Activated naive CD8-positive, alpha-beta T cell treated with anti-CD3 and anti-CD28 coated beads for 36 hours (primary cell): Measurements from ENCODE around the gene CCDC73. TPM values are rescaled to one million over a fixed set of nuclear protein-coding genes. Genes with fewer than 3 reads are reported as not detected.
"Not testable (repeated sequence)": the region's sequence is repeated elsewhere in the genome, so short reads cannot be mapped to it uniquely, and the experiment has no call there.

Source experiments
- DNase-seq: peaks from one replicate; pipeline ENCODE4 v3.0.0; 2021
- H3K27ac Mint-ChIP-seq: one replicate; pipeline ENCODE4 v1.8.0; 2022; ENCODE audit warnings: mild to moderate bottlenecking, moderate library complexity, mixed read lengths
- H3K27me3 Mint-ChIP-seq: one replicate; pipeline ENCODE4 v1.8.0; 2022; ENCODE audit warnings: mild to moderate bottlenecking, mixed read lengths
- H3K36me3 Mint-ChIP-seq: one replicate; pipeline ENCODE4 v1.8.0; 2021; ENCODE audit warnings: mild to moderate bottlenecking, mixed read lengths
- H3K4me1 Mint-ChIP-seq: one replicate; pipeline ENCODE4 v1.8.0; 2021; ENCODE audit warnings: mixed read lengths
- H3K4me3 Mint-ChIP-seq: one replicate; pipeline ENCODE4 v1.8.0; 2022; ENCODE audit warnings: mild to moderate bottlenecking, moderate library complexity, mixed read lengths
- H3K9me3 Mint-ChIP-seq: one replicate; pipeline ENCODE4 v1.8.0; 2022; ENCODE audit warnings: mixed read lengths
- total RNA-seq, 2 experiments: library from RNA; stranded (reverse); gene quantifications; one replicate each; pipeline ENCODE4 v1.2.3, GENCODE V29; 2021

The CCDC73 gene
- total RNA-seq, 2 experiments from 2014 or later, result 0.20 TPM; not detected in 1

DNA sequence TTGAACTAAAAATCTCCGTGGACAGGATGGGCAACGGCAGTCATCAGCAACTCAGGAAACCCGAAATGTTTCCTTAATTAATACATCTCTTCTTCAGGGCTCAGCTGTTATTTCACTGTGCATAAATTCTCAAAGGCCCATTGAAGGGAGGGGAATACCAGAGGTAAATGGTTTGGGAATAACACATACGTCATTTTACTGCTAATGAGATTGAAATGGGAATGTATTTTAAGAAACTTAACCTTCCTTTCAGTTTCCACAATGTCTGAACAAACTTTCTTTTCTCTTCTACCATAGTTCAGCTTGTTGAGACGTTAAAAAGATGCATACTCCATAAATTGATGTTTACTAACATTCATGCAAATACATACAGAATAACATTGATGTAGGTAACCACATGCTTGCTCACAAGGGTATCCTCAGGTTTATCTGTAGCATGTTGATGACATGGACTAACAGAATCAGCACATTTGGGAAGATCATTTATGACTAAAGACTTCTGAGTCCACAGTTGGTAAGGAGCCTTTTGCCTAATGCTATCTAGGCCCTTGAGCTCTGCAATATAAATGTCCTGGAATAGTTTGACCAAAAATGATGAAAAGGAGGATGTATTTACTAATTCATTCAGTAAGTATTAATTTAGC lies 27.6 kb upstream of the CCDC73 start:
- Mint-ChIP-seq H3K36me3 (no peaks in the 10 kb centered on the region), H3K27ac (no peak overlapping the region), H3K27me3 (peaks cover 4% of the 10 kb centered on the region), H3K4me3 (peak overlapping the region; percentile 29), H3K4me1 (peaks cover 19% of the 10 kb centered on the region), H3K9me3 (no peaks in the 10 kb centered on the region)
- no peak for DNase-seq

DNA sequence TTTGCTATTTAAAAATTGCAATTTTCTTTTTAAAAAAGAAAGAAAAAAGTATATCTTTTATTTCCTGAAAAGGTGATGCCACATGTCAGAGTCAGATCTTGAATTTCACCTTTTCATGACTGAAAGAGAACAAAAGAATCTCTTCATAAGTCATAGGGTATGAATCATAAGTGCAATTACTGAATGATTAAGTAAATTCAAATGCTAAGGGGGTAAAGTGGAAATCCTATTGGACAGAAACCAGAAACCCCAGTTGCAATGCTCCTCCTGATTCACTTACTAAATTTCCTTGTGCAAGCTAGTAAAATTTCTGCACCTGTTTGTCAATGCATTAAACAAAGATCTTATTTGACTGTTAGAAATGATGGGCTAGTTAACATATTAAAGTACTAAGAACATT lies 27.1 kb upstream of the CCDC73 start:
- peaks cover 4% of the 10 kb centered on the region for H3K27me3 Mint-ChIP-seq
- DNase-seq, result no peak
- no peaks in the 10 kb centered on the region for H3K9me3 Mint-ChIP-seq
- H3K4me1 Mint-ChIP-seq, result peaks cover 19% of the 10 kb centered on the region
- peak overlapping the region; percentile 18 for H3K4me3 Mint-ChIP-seq
- no peaks in the 10 kb centered on the region for H3K36me3 Mint-ChIP-seq
- no peak overlapping the region for H3K27ac Mint-ChIP-seq

DNA sequence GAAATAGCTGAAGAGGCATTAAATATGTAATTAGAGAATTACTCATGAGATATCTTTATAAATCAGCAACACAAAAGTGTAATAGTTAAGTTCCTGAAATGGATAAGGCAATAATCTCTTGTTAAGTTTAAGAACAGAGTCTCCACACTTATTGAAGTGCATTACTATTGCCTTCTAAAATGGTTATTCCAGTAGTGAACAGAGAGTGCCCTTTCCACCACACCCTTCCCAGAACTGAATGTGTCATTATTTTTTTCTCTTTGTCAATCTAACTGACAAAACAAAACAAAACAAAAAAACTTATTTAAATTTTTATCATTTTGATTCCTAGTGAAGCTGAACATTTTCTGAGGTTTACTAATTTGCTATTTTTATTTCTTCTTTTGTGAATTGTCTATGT lies 26.0 kb upstream of the CCDC73 start:
- DNase-seq, result no peak
- Mint-ChIP-seq H3K27me3 (peaks cover 4% of the 10 kb centered on the region), H3K36me3 (no peaks in the 10 kb centered on the region), H3K9me3 (no peaks in the 10 kb centered on the region), H3K27ac (no peak overlapping the region), H3K4me3 (no peak overlapping the region), H3K4me1 (peaks cover 19% of the 10 kb centered on the region)

DNA sequence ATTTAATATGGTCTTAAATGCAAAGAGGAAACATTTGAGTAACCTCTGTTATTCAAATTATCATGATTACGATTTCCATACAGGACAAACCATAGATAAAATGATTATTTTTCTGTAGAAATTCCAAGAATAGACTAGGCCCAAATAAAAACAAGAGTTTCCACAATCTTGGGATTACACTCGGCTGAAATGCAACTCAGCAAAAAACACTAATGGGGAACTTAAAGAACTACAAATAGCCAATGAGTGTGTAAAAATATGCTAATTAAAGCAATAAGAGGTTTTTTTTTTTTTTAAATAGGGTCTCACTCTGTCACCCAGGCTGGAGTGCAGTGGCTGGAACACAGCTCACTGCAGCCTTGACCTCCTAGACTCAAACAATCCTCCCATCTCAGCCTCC lies 24.7 kb upstream of the CCDC73 start:
- DNase-seq, result no peak
- Mint-ChIP-seq H3K27me3 (peaks cover 4% of the 10 kb centered on the region), H3K4me3 (no peak overlapping the region), H3K27ac (no peak overlapping the region), H3K4me1 (peaks cover 19% of the 10 kb centered on the region), H3K9me3 (no peaks in the 10 kb centered on the region), H3K36me3 (no peaks in the 10 kb centered on the region)

DNA sequence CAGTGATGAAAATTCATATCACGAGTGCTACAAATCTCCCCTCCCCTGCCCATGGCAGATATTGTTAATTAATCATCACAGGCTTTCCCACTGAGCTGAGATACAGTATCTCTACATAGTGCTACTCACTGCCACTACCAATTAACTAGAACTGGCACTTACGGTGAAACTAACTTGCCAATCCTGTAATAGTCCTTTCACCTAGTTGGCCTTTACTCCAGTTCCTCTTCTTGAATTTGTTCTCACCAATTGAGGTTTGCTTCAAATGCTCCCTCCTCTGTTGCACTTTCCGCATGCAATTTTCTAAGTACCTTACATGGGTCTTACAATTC lies 23.4 kb upstream of the CCDC73 start:
- Mint-ChIP-seq H3K27ac (no peak overlapping the region), H3K36me3 (no peaks in the 10 kb centered on the region), H3K4me1 (peaks cover 19% of the 10 kb centered on the region), H3K4me3 (no peak overlapping the region), H3K27me3 (peaks cover 4% of the 10 kb centered on the region), H3K9me3 (no peaks in the 10 kb centered on the region)
- DNase-seq, result no peak

DNA sequence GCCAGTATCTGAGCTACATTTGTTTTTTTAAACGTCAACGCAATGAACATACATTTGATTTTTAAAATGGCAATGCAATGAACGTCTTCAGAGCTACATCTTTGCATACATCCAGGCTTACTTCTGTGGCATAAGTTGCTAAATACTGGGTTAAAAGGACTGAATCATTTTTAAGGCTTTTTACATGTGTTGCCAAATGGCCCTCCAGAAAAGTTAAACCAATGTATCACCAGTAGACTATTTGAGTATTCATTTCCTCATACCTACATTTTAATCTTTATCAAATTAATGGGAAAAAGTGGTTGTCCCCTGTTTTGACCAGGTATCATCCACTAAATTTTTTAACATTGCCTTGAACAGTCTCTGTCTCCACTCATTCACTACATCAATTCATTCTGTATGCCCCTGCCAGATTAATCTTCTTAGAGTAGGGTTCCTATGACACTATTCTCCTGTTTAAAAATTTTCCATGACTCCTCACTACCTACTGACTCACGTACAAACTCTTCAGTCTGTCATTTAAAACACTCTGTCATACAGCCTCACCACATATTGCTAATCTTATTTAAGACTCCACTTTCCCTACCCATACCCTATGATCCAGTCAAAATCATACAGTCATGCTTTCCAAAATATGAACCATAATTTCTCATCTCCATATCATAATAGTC lies 22.9 kb upstream of the CCDC73 start:
- no peak for DNase-seq
- Mint-ChIP-seq H3K4me1 (peaks cover 16% of the 10 kb centered on the region), H3K27me3 (peaks cover 4% of the 10 kb centered on the region), H3K27ac (no peak overlapping the region), H3K36me3 (no peaks in the 10 kb centered on the region), H3K4me3 (no peak overlapping the region), H3K9me3 (no peaks in the 10 kb centered on the region)

DNA sequence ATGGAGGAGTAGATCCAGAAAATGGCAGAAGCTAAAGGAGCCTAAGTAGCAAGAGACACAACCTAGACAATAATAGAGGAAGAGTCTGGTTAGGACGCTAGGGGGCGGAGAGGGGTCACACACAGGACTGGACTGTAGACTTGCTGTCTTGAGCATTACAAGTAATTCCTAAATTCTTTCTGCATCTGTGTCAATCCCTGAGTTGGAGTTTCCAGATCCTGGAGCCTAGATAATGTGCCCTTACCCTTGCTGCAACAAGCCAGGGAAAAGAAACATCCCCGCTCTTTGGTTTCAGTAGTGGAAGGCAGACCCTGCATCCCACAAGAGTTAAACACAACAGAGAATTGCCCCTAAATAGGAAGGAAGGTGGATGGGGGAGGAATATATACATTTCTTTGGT lies 14.9 kb upstream of the CCDC73 start:
- no peaks in the 10 kb centered on the region for H3K27me3 Mint-ChIP-seq
- DNase-seq, result peak; percentile 55
- H3K4me1 Mint-ChIP-seq, result no peaks in the 10 kb centered on the region
- H3K36me3 Mint-ChIP-seq, result no peaks in the 10 kb centered on the region
- H3K27ac Mint-ChIP-seq, result no peak overlapping the region
- no peaks in the 10 kb centered on the region for H3K9me3 Mint-ChIP-seq
- H3K4me3 Mint-ChIP-seq, result no peak overlapping the region

DNA sequence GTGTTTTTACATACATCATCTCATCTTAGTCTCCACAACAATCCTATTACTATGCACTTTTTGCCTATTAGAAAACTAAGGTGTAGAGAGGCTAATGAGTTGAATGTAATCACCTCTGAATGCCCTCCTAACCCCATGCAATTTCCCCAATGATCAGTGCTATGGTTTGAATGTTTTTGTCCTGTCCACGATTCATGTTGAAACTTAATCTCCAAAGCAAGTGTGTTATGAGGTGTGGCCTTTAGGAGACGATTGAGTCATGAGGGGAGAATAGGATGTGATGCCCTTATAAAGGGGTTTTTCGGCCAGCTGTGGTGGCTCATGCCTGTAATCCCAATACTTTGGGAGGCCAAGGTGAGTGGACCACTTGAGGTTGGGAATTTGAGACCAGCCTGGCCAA lies 2.0 kb upstream of the CCDC73 start:
- no peaks in the 10 kb centered on the region for H3K27me3 Mint-ChIP-seq
- no peaks in the 10 kb centered on the region for H3K9me3 Mint-ChIP-seq
- H3K4me1 Mint-ChIP-seq, result peaks cover 3% of the 10 kb centered on the region
- DNase-seq, result no peak
- H3K4me3 Mint-ChIP-seq, result no peak overlapping the region
- no peak overlapping the region for H3K27ac Mint-ChIP-seq
- H3K36me3 Mint-ChIP-seq, result no peaks in the 10 kb centered on the region

DNA sequence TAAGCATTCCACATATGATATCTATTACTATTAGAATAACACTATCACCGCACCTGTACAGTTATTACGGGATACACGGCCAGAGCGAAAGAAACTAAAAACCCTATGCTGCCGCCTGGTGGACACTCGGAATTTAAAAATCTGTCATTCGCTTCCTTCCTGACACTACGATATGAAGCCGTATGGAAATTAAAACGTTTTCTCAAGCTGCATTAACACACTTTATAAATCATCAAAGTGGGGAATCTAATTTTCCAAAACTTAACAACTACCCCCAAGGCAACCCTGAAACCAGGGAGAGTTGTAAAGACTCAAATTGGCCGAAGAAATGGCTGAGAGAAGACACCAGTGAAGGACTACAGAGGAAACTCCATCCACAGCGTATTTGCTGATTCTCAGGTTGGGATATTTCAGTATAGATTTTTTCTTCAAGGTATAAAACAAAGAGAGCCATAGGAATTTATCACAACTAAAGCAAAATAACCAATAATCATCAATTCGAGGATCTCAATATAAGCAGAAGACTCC lies 1.4 kb downstream of the CCDC73 start:
- H3K27ac Mint-ChIP-seq, result peak overlapping the region; percentile 21
- H3K4me3 Mint-ChIP-seq, result no peak overlapping the region
- DNase-seq, result peak; percentile 54
- peaks cover 3% of the 10 kb centered on the region for H3K27me3 Mint-ChIP-seq
- H3K4me1 Mint-ChIP-seq, result peaks cover 3% of the 10 kb centered on the region
- no peaks in the 10 kb centered on the region for H3K9me3 Mint-ChIP-seq
- no peaks in the 10 kb centered on the region for H3K36me3 Mint-ChIP-seq

DNA sequence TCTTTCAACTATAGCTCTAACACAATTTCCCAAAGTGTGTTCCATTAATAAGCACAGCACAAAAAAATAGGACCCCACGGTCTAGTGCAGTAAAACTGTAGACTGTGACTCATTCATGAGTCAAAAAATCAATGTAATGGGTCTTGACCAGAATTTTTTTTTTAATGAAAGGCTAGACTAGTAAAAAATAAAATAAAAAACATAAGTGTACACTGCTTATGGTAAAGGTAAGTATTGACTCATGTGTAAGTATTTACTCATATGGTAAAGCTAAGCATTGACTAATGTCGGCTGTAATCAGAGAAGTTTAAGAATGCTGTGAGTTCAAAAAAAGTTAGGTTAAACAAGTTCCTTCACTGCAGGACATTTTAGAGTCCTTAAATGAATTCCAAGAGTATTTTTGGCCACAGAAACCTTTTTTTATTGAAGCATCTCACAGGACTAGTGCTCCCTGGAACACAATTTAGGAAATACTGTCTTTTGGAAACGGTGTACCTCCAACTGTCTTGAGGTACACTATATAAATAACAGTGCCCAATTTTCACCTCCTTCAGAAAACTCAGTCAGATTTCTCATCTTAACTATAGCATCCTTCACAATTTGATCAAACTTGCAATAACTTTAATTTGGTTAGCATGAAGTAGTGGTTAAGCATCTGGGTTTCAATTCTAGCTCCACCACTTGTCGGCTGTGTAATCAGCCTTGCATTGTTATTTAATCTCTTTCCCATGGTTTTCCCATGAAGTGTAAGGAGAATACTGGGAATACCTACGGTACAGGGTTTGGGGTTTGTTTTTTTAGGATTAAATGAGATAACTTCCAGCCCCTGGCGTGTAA lies 2.1 kb downstream of the CCDC73 start:
- Mint-ChIP-seq H3K4me3 (no peak overlapping the region), H3K9me3 (no peaks in the 10 kb centered on the region), H3K4me1 (peaks cover 3% of the 10 kb centered on the region), H3K27me3 (peaks cover 3% of the 10 kb centered on the region), H3K27ac (no peak overlapping the region), H3K36me3 (no peaks in the 10 kb centered on the region)
- DNase-seq, result no peak

DNA sequence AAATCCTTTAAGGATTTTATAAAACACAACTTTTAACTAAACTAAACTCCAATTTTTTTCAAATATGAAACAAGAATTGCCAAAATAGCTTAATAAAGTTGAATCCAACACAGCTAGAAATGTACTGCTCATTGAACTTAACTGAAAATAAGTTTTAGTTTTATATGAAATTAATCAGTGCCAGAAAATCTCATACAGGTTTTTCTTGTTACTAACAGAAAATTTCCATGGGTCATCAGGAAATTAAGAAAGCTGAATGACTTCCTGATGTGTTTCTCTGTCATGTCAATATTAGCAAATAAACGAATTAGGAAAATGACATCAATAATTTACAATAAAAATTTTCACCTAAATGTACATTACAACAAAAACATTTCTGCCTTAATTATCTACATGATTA lies 3.5 kb downstream of the CCDC73 start:
- Mint-ChIP-seq H3K27me3 (peaks cover 3% of the 10 kb centered on the region), H3K27ac (no peak overlapping the region), H3K9me3 (no peaks in the 10 kb centered on the region), H3K4me3 (no peak overlapping the region), H3K4me1 (peaks cover 3% of the 10 kb centered on the region), H3K36me3 (no peaks in the 10 kb centered on the region)
- DNase-seq, result no peak

DNA sequence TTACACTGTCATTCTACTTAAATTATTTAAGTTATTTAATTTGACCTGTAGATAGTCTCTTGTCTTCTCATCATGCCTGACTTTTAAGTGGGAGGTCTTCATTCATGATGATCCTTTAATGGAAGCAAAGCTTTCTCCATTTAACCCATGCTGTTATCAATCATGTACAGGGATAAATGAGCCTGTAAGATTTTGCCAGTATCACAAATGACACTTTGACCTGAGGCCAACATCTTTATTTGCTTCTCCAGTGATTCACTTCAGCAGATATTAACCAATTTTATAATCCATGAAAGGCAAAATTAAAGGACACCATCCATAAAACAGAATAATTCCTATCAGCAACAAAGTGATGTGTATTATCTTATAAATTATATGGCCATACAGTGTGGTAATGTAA lies 7.7 kb downstream of the CCDC73 start:
- Mint-ChIP-seq H3K4me3 (no peak overlapping the region), H3K27ac (no peak overlapping the region), H3K36me3 (no peaks in the 10 kb centered on the region), H3K27me3 (peaks cover 10% of the 10 kb centered on the region), H3K4me1 (no peaks in the 10 kb centered on the region), H3K9me3 (no peaks in the 10 kb centered on the region)
- DNase-seq, result no peak

DNA sequence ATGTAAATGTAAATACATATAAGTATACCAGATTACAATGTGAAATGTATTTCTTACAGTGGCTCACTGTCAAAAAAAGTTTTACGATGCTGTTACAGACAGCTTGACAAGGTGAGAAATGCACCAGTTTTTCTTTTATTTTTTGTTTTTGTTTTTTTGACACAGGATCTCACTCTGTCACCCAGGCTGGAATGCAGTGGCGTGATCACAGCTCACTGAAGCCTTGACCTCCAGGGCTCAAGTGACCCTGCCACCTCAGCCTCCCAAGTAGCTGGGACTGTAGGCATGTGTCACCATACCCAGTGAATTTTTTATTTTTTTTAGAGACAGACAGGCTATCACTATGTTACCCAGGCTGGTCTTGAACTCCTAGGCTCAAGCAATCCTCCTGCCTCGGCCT lies 9.2 kb downstream of the CCDC73 start:
- no peaks in the 10 kb centered on the region for H3K4me1 Mint-ChIP-seq

DNA sequence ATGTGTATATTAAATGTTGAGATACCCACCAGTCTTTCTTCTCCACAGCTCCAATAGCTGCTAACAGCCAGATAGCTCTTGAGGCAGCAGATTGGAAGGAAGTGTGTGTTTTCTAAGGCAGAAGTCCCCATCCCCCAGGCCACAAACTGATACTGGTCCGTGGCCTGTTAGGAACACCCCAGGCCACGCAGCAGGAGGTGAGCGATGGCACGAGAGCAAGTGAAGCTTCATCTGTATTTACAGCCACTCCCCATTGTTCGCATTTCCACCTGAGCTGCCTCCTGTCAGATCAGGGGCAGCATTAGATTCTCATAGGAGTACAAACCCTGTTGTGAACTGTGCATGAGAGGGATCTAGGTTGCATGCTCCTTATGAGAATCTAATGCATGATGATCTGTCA lies 12.7 kb downstream of the CCDC73 start:
- peaks cover 7% of the 10 kb centered on the region for H3K27me3 Mint-ChIP-seq
- no peaks in the 10 kb centered on the region for H3K9me3 Mint-ChIP-seq
- no peaks in the 10 kb centered on the region for H3K4me1 Mint-ChIP-seq
- DNase-seq, result no peak
- no peak overlapping the region for H3K27ac Mint-ChIP-seq
- no peaks in the 10 kb centered on the region for H3K36me3 Mint-ChIP-seq
- no peak overlapping the region for H3K4me3 Mint-ChIP-seq

More for the DNA sequence above, 9.2 kb downstream of the CCDC73 start:
- Mint-ChIP-seq H3K36me3 (no peaks in the 10 kb centered on the region), H3K27ac (no peak overlapping the region), H3K4me3 (no peak overlapping the region), H3K9me3 (no peaks in the 10 kb centered on the region), H3K27me3 (peaks cover 10% of the 10 kb centered on the region)
- DNase-seq, result no peak

DNA sequence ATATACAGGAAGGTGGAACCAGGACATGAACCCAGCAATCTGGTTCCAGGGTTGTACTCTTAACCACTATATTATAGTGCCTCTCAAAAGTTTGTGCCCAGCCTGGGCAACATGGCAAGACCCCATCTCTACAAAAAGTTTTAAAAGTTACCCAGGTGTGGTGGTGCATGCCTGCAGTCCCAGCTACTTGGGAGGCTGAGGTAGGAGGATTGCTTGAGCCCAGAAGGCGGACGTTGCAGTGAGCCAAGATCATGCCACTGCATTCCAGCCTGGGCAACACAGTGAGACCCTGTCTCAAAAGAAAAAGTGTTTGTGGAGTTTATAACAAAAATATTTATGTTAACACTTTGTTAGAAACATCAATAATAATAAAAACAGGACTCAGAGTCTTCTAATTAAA lies 13.6 kb downstream of the CCDC73 start:
- H3K27me3 Mint-ChIP-seq, H3K27ac Mint-ChIP-seq, H3K4me1 Mint-ChIP-seq, H3K4me3 Mint-ChIP-seq, H3K9me3 Mint-ChIP-seq, DNase-seq, H3K36me3 Mint-ChIP-seq: not testable (repeated sequence)
